ENCODE data around the gene TOB1.

TOB1 gene

DNA sequence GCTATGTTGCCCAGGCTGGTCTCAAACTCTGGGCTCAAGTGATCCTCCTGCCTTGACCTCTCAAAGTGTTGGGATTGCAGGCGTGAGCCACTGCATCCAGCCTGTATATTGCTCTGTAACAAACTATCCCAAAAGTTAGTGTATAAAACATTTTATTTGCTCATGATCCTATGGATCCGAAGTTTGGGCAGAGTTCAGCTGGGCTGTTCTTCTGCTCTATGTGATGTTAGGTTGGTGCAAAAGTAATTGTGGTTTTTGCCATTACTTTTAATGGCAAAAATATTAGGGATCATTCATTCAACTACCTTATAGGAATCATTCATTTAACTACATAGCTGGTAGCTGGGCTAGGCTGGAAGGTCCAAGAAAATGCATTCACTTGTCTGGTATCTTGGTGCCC, 43.6 kb downstream of the TOB1 start:
- Histone ChIP-seq H3K4me3 (no peak overlapping the region), H3K27ac (no peak overlapping the region), H3K27me3 (peaks cover 0 to 11% of the 10 kb centered on the region in 2 donors), H3K4me1 (peaks cover 0 to 3% (median under 1%) of the 10 kb centered on the region in 4 donors), H3K9me3 (no peaks in the 10 kb centered on the region), H3K36me3 (no peaks in the 10 kb centered on the region)
- TF ChIP-seq, protein P1, sequence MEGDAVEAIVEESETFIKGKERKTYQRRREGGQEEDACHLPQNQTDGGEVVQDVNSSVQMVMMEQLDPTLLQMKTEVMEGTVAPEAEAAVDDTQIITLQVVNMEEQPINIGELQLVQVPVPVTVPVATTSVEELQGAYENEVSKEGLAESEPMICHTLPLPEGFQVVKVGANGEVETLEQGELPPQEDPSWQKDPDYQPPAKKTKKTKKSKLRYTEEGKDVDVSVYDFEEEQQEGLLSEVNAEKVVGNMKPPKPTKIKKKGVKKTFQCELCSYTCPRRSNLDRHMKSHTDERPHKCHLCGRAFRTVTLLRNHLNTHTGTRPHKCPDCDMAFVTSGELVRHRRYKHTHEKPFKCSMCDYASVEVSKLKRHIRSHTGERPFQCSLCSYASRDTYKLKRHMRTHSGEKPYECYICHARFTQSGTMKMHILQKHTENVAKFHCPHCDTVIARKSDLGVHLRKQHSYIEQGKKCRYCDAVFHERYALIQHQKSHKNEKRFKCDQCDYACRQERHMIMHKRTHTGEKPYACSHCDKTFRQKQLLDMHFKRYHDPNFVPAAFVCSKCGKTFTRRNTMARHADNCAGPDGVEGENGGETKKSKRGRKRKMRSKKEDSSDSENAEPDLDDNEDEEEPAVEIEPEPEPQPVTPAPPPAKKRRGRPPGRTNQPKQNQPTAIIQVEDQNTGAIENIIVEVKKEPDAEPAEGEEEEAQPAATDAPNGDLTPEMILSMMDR (IDR thresholded peaks at IDR 0.05) = no peak
- intact Hi-C loops (cut with DNase I; ENCODE audit: low total_unique reads) = no loop called here
- DNase-seq = no peak

DNA sequence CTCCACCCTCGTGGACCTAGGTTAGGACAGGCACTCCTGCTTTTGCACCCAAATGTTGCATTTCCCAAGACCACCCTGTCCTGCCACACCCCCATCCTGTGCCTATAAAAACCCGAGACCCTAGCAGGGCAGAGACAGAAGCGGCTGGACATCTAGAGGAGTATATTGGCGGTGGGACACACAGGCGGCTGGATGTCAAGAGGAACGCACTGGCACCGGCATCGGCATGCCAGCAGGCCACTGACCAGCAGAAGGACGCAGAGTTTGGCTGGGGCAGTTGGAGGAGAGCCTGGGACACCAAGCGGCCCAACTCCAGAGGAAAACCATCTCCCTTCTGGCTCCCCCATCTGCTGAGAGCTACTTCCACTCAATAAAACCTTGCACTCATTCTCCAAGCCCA, 45.5 kb downstream of the TOB1 start:
- H3K4me3 ChIP-seq = no peak overlapping the region

DNA sequence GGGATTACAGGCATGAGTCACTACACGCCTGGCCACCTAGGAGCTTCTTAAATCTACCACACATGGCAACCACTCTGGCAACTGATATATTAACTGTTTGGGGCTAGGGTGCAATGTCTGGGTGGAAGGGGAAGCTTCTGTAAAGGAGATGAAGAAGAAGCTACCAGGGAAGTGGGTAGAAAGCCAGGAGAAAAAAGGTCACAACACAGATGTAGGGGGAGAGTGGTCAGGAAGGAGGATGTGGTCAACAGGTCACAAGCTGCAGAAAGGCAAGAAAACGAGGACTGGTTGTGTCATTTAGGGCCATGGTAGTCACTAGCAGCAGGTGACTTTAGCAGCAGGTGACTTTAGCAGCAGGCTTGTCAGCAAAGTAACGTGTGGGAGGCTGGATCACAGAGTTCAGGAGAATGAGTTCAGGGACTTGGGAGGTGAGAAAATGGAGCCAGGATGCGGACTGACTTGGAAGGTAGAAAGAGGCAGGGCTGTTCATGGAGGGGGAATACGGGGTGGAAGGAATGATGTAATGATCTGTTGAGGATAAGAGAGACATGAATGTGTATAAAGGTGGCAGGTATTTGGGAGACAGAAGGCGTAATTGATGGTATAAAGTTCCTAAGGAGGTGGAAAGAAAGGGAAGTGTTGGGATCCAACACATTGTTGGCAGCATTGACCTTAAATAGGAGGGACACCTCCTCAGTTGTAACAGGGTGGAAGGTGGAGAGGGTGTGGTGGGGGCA, 47.1 kb downstream of the TOB1 start:
- intact Hi-C loops (cut with DNase I; ENCODE audit: low total_unique reads) = no loop called here
- DNase-seq = no peak
- H3K9me3 ChIP-seq = no peaks in the 10 kb centered on the region
- no peak overlapping the region for H3K4me3 ChIP-seq
- no peaks in the 10 kb centered on the region for H3K36me3 ChIP-seq
- peaks cover 0 to 8% (median 3%) of the 10 kb centered on the region in 4 donors for H3K4me1 ChIP-seq
- H3K27me3 ChIP-seq = peaks cover 0 to 18% of the 10 kb centered on the region in 2 donors
- TF ChIP-seq, protein P1 (IDR thresholded peaks at IDR 0.05) = no peak
- no peak overlapping the region for H3K27ac ChIP-seq

More for the DNA sequence above, 45.5 kb downstream of the TOB1 start:
- no peaks in the 10 kb centered on the region for H3K9me3 ChIP-seq
- no peak for DNase-seq
- H3K27me3 ChIP-seq = peaks cover 0 to 18% of the 10 kb centered on the region in 2 donors
- intact Hi-C loops (cut with DNase I; ENCODE audit: low total_unique reads) = no loop called here
- H3K27ac ChIP-seq = no peak overlapping the region
- TF ChIP-seq, protein P1 (IDR thresholded peaks at IDR 0.05) = no peak
- H3K4me1 ChIP-seq = peaks cover 0 to 8% (median 3%) of the 10 kb centered on the region in 4 donors
- no peaks in the 10 kb centered on the region for H3K36me3 ChIP-seq

DNA sequence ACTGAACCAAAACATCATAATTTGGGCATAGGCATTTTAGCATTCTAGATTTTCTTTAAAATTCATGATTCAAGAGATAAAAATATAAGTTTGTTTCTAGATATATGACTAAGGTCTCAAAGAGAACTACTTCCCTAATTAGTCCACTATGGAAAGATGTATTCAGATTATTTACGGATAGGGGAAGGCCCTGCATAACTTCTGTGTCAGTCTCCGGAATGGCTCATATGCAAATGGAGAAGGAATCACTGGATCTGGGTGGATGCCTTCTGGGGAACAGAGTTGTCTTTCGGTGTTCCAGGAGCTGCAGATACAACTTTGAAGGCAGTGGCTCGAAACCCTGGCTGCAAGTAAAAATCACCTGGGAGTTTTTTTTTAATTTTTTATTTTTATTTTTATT, 47.9 kb downstream of the TOB1 start:
- no peaks in the 10 kb centered on the region for H3K9me3 ChIP-seq
- no peak overlapping the region for H3K27ac ChIP-seq
- no peak for DNase-seq
- H3K27me3 ChIP-seq = peaks cover 0 to 18% of the 10 kb centered on the region in 2 donors
- peaks cover 0 to 8% (median 3%) of the 10 kb centered on the region in 4 donors for H3K4me1 ChIP-seq
- TF ChIP-seq, protein P1 (IDR thresholded peaks at IDR 0.05) = no peak
- H3K36me3 ChIP-seq = no peaks in the 10 kb centered on the region
- no peak overlapping the region for H3K4me3 ChIP-seq
- intact Hi-C loops (cut with DNase I; ENCODE audit: low total_unique reads) = no loop called here

DNA sequence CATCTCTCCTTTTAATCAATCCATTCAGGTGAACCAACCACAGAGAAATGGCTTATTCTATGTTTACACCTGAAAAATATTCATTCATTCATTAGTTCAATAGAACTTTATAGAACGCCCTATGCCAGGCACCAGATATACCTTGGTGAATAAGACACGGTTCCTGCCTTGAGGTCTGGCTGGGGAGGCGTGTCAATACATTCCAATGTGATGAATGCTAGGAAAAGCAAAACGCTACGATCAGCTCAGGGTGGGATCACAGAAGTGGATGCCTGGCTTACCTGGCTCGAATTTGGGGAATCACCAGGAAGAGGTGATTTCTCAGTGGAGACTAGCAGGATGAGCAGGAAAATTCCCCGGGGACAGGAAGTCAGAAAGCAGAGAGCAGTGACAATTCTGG, 48.3 kb downstream of the TOB1 start:
- Histone ChIP-seq H3K4me3 (no peak overlapping the region), H3K27me3 (peaks cover 0 to 18% of the 10 kb centered on the region in 2 donors), H3K4me1 (peaks cover 0 to 8% (median 3%) of the 10 kb centered on the region in 4 donors), H3K9me3 (no peaks in the 10 kb centered on the region), H3K36me3 (no peaks in the 10 kb centered on the region), H3K27ac (no peak overlapping the region)
- intact Hi-C loops (cut with DNase I; ENCODE audit: low total_unique reads) = no loop called here
- TF ChIP-seq, protein P1 (IDR thresholded peaks at IDR 0.05) = no peak
- DNase-seq = no peak
